Trophoblast cell (in vitro differentiated cells and primary cell): ENCODE results near the gene SPTSSB.

ENCODE experiments used
- DNase-seq, 2 donors: peaks; one replicate each; pipeline ENCODE4 v3.0.0-alpha.2; 2016
- H2AFZ ChIP-seq: 2 replicates; pipeline ENCODE4 v1.6.1; 2013; ENCODE audit warnings: low read length, moderate library complexity, mild to moderate bottlenecking; ENCODE audit not compliant: insufficient read depth, poor library complexity
- H2AK5ac ChIP-seq: 2 replicates; pipeline ENCODE4 v1.6.1; 2013; ENCODE audit warnings: mild to moderate bottlenecking, low read length
- H2BK120ac ChIP-seq: 2 replicates; pipeline ENCODE4 v1.6.1; 2013; ENCODE audit warnings: low read length, mild to moderate bottlenecking, moderate library complexity; ENCODE audit not compliant: insufficient read depth, poor library complexity
- H2BK12ac ChIP-seq: 2 replicates; pipeline ENCODE4 v1.6.1; 2013; ENCODE audit warnings: mild to moderate bottlenecking, low read length, moderate library complexity
- H2BK5ac ChIP-seq: 2 replicates; pipeline ENCODE4 v1.6.1; 2013; ENCODE audit warnings: low read length, low read depth, moderate library complexity, mild to moderate bottlenecking; ENCODE audit not compliant: poor library complexity
- H3K14ac ChIP-seq: 2 replicates; pipeline ENCODE4 v1.6.1; 2013; ENCODE audit warnings: mild to moderate bottlenecking, low read length
- H3K18ac ChIP-seq: 2 replicates; pipeline ENCODE4 v1.6.1; 2013; ENCODE audit warnings: mild to moderate bottlenecking, low read length
- H3K23ac ChIP-seq: 2 replicates; pipeline ENCODE4 v1.6.1; 2013; ENCODE audit warnings: low read length
- H3K27ac ChIP-seq: 2 replicates; pipeline ENCODE4 v1.5.1; 2013; ENCODE audit warnings: low read depth, mild to moderate bottlenecking, inconsistent platforms, low read length, moderate library complexity
- H3K27me3 ChIP-seq: 2 replicates; pipeline ENCODE4 v1.6.1; 2013; ENCODE audit warnings: inconsistent platforms, mild to moderate bottlenecking, low read length, moderate library complexity; ENCODE audit not compliant: insufficient read depth
- H3K36me3 ChIP-seq, 2 experiments: 1 replicate in 1 of 2; 2 replicates in 1 of 2; pipeline ENCODE4 v1.6.1; 2013; ENCODE audit warnings: low read length in 2 of 2, mild to moderate bottlenecking in 2 of 2, moderate library complexity in 1 of 2; ENCODE audit not compliant: insufficient read depth in 2 of 2, control insufficient read depth in 1 of 2
- H3K4ac ChIP-seq: 2 replicates; pipeline ENCODE4 v1.6.1; 2013; ENCODE audit warnings: low read depth, mild to moderate bottlenecking, low read length, moderate library complexity
- H3K4me1 ChIP-seq, 2 experiments: 1 replicate in 1 of 2; 2 replicates in 1 of 2; pipeline ENCODE4 v1.6.1; 2013; ENCODE audit warnings: low read length in 2 of 2, mild to moderate bottlenecking in 2 of 2, moderate library complexity in 1 of 2; ENCODE audit not compliant: insufficient read depth in 2 of 2, control insufficient read depth in 1 of 2
- H3K4me2 ChIP-seq: 2 replicates; pipeline ENCODE4 v1.6.1; 2013; ENCODE audit warnings: inconsistent platforms, mild to moderate bottlenecking, low read length, moderate library complexity
- H3K4me3 ChIP-seq: 2 replicates; pipeline ENCODE4 v1.5.1; 2013; ENCODE audit warnings: mild to moderate bottlenecking, low read depth, low read length, inconsistent platforms
- H3K79me1 ChIP-seq: one replicate; pipeline ENCODE4 v1.6.1; 2013; ENCODE audit warnings: low read length
- H3K79me2 ChIP-seq: 2 replicates; pipeline ENCODE4 v1.6.1; 2013; ENCODE audit warnings: low read length, mild to moderate bottlenecking; ENCODE audit not compliant: control insufficient read depth, insufficient read depth, poor library complexity
- H3K9ac ChIP-seq: 2 replicates; pipeline ENCODE4 v1.6.1; 2013; ENCODE audit warnings: mild to moderate bottlenecking, low read length
- H3K9me3 ChIP-seq: 2 replicates; pipeline ENCODE4 v1.6.1; 2013; ENCODE audit warnings: low read depth, mild to moderate bottlenecking, control low read depth, inconsistent platforms, low read length; ENCODE audit not compliant: insufficient read depth
- H4K12ac ChIP-seq: 2 replicates; pipeline ENCODE4 v1.6.1; 2013; ENCODE audit warnings: low read depth, mild to moderate bottlenecking, low read length, moderate library complexity
- H4K8ac ChIP-seq: 2 replicates; pipeline ENCODE4 v1.6.1; 2013; ENCODE audit warnings: low read depth, mild to moderate bottlenecking, low read length, moderate library complexity
- H4K91ac ChIP-seq: one replicate; pipeline ENCODE4 v1.6.1; 2013; ENCODE audit warnings: low read depth, mild to moderate bottlenecking, low read length, moderate library complexity
- WGBS: extraction: QIAGEN DNeasy Blood & Tissue Kit; methylation state at CpG from one replicate; pipeline ENCODE4 v1.1.7; 2013; ENCODE audit warnings: missing lambda C conversion rate; ENCODE audit not compliant: insufficient read length, insufficient coverage; ENCODE audit errors: extremely low coverage; 5-methylcytosine and 5-hydroxymethylcytosine counted together

The SPTSSB gene

DNA sequence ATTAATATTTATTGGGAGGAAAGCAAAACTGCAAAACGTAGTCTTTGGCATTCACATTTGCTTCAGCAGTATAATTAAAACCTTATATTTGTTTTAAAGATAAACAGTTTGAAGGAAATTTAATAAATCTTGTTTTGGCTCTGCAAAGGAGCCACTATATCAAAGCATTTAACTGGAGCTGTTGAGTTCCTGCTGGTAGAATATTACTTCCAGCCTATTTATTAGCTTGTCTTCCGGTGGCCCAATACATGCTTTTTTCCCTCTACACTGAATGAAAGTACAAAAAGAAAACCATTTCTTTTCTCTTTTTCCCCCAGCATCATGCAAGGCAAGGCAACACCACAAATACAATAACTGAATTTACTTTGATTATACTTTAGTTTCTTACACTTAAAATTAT is 26.3 kb downstream of the SPTSSB start:
- Histone ChIP-seq H3K14ac (no peak overlapping the region), H2AK5ac (no peak overlapping the region), H3K23ac (no peak overlapping the region), H3K27ac (no peak overlapping the region), H3K79me1 (no peaks in the 10 kb centered on the region), H3K79me2 (no peaks in the 10 kb centered on the region), H3K4me3 (no peak overlapping the region), H3K18ac (no peak overlapping the region), H3K4me2 (no peak overlapping the region), H4K91ac (no peak overlapping the region), H2BK12ac (no peak overlapping the region), H4K12ac (no peak overlapping the region), H3K9ac (no peak overlapping the region), H3K27me3 (no peaks in the 10 kb centered on the region), H3K9me3 (no peaks in the 10 kb centered on the region), H3K4ac (no peak overlapping the region), H2AFZ (no peak overlapping the region), H3K4me1 (no peaks in the 10 kb centered on the region), H4K8ac (no peak overlapping the region), H2BK5ac (no peak overlapping the region), H3K36me3 (peaks cover 0 to 2% of the 10 kb centered on the region in 2 experiments), H2BK120ac (no peak overlapping the region)
- no CpG with 5 or more reads among the region's 2 CpGs for WGBS
- no peak for DNase-seq

GRCh38 chr3:161343986-161344385 is 27.3 kb downstream of the SPTSSB start:
- H3K4me1 ChIP-seq: no peaks in the 10 kb centered on the region
- H2AFZ ChIP-seq: no peak overlapping the region
- H2AK5ac ChIP-seq: no peak overlapping the region
- WGBS: no CpG with 5 or more reads among the region's 1 CpG
- H2BK5ac ChIP-seq: no peak overlapping the region
- no peak overlapping the region for H3K27ac ChIP-seq
- H3K4me3 ChIP-seq: no peak overlapping the region
- DNase-seq: no peak
- H3K9me3 ChIP-seq: no peaks in the 10 kb centered on the region
- no peak overlapping the region for H3K18ac ChIP-seq
- no peak overlapping the region for H4K91ac ChIP-seq
- no peak overlapping the region for H3K4me2 ChIP-seq
- no peak overlapping the region for H4K8ac ChIP-seq
- H3K27me3 ChIP-seq: no peaks in the 10 kb centered on the region
- H2BK12ac ChIP-seq: no peak overlapping the region
- no peak overlapping the region for H3K9ac ChIP-seq
- no peak overlapping the region for H3K23ac ChIP-seq
- no peak overlapping the region for H3K4ac ChIP-seq
- no peaks in the 10 kb centered on the region for H3K79me1 ChIP-seq
- no peaks in the 10 kb centered on the region for H3K79me2 ChIP-seq
- no peak overlapping the region for H3K14ac ChIP-seq
- peaks cover 0 to 2% of the 10 kb centered on the region in 2 experiments for H3K36me3 ChIP-seq
- no peak overlapping the region for H4K12ac ChIP-seq
- no peak overlapping the region for H2BK120ac ChIP-seq

DNA sequence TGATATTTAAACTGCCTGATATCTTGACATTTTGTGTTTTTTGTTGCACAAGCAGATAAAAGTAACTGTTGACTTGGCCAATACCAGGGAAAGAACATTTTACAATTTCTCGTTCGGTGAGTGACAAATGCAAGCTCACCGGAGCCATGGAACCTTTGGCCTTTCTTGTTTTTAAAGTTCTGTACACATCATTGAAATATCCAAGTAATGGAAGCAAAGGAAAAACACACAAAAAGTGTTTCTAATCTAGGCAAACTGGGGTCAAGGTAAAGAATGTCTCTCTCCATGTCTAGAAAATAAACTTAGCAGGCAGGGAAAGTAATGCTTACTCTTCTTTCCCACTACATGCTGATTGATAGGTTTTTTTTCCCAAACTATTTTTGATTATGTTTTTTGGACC is 27.8 kb downstream of the SPTSSB start:
- Histone ChIP-seq H3K9me3 (no peaks in the 10 kb centered on the region), H3K18ac (no peak overlapping the region), H3K27me3 (no peaks in the 10 kb centered on the region), H4K91ac (no peak overlapping the region), H4K8ac (no peak overlapping the region), H2AFZ (no peak overlapping the region), H3K4me3 (no peak overlapping the region), H3K27ac (no peak overlapping the region), H3K23ac (no peak overlapping the region), H4K12ac (no peak overlapping the region), H3K79me2 (no peaks in the 10 kb centered on the region), H3K9ac (no peak overlapping the region), H3K14ac (no peak overlapping the region), H3K4me2 (no peak overlapping the region), H3K36me3 (peaks cover 0 to 2% of the 10 kb centered on the region in 2 experiments), H2AK5ac (no peak overlapping the region), H3K4ac (no peak overlapping the region), H3K79me1 (no peaks in the 10 kb centered on the region), H2BK12ac (no peak overlapping the region), H2BK120ac (no peak overlapping the region), H3K4me1 (no peaks in the 10 kb centered on the region), H2BK5ac (no peak overlapping the region)
- no CpG with 5 or more reads among the region's 3 CpGs for WGBS
- DNase-seq: no peak

DNA sequence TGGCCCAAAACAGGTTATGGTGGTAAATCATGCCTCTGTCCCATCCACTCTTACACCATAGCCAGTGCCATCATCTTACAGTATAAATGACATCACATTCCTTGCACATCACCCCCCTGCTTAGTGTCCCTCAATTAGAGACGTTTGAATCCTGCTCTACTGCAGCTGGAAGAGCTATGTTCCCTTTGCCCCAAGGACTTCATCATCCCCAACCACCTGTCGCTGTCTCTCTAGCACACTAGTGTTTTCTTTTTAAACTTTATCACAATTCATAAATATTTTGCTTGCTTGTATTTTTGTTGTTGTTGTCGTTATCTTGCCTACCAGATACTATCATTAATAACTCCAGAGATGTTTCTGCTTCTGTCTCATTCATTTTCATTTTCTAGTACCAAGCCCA is 28.7 kb downstream of the SPTSSB start:
- Histone ChIP-seq H2BK120ac (no peak overlapping the region), H2BK12ac (no peak overlapping the region), H4K91ac (no peak overlapping the region), H3K36me3 (peaks cover 0 to 2% of the 10 kb centered on the region in 2 experiments), H3K9me3 (no peaks in the 10 kb centered on the region), H3K14ac (no peak overlapping the region), H3K4me2 (no peak overlapping the region), H2AFZ (no peak overlapping the region), H4K8ac (no peak overlapping the region), H2AK5ac (no peak overlapping the region), H3K4me1 (no peaks in the 10 kb centered on the region), H3K18ac (no peak overlapping the region), H2BK5ac (no peak overlapping the region), H3K9ac (no peak overlapping the region), H3K79me1 (no peaks in the 10 kb centered on the region), H3K27ac (no peak overlapping the region), H3K27me3 (no peaks in the 10 kb centered on the region), H3K79me2 (no peaks in the 10 kb centered on the region), H3K23ac (no peak overlapping the region), H3K4me3 (no peak overlapping the region), H4K12ac (no peak overlapping the region), H3K4ac (no peak overlapping the region)
- no peak for DNase-seq
- no CpG with 5 or more reads among the region's 3 CpGs for WGBS
